Stomach smooth muscle (tissue), 2 donors: ENCODE results near the gene LOC128125822.
"Not testable (repeated sequence)": the region's sequence is repeated elsewhere in the genome, so short reads cannot be mapped to it uniquely, and the experiment has no call there.

Source experiments
- H3K27ac ChIP-seq: one replicate; pipeline ENCODE4 v1.7.0; 2013; ENCODE audit warnings: mild to moderate bottlenecking, low read length, inconsistent platforms
- H3K27me3 ChIP-seq, 2 donors: one replicate each; pipeline ENCODE4 v1.7.0; 2013; ENCODE audit warnings: low read length in 2 of 2; ENCODE audit not compliant: insufficient read depth in 2 of 2, control insufficient read depth in 1 of 2
- H3K36me3 ChIP-seq, 2 donors: one replicate each; pipeline ENCODE4 v1.7.0; 2013; ENCODE audit warnings: low read length in 2 of 2; ENCODE audit not compliant: control insufficient read depth in 2 of 2, insufficient read depth in 2 of 2
- H3K4me1 ChIP-seq: one replicate; pipeline ENCODE4 v1.7.0; 2013; ENCODE audit warnings: low read length; ENCODE audit not compliant: control insufficient read depth, insufficient read depth
- H3K4me3 ChIP-seq, 2 donors: one replicate each; pipeline ENCODE4 v1.7.0; 2013; ENCODE audit warnings: low read length in 2 of 2
- H3K9ac ChIP-seq, 2 donors: one replicate each; pipeline ENCODE4 v1.7.0; 2013; ENCODE audit warnings: low read length in 2 of 2, mild to moderate bottlenecking in 1 of 2
- H3K9me3 ChIP-seq, 2 donors: one replicate each; pipeline ENCODE4 v1.7.0; 2013; ENCODE audit warnings: low read length in 2 of 2; ENCODE audit not compliant: control insufficient read depth in 2 of 2
- donor health status: healthy.
- donor health status: Pancreatic carcinoma.

The LOC128125822 gene

GRCh38 chr6:63572044-63572746 is at the start of gene LOC128125822, which contains the start of gene PTP4A1:
Gene LOC128125822 (plus strand): TSS chr6:63572480.
Gene PTP4A1 (plus strand): TSS chr6:63572480. CDS start chr6:63576881, 4,401 bp downstream.
- Histone ChIP-seq H3K27ac (peak within 1 kb of the TSS; percentile 94), H3K9me3 (no peaks in the 10 kb centered on the region), H3K36me3 (peaks cover 6 to 9% of the 10 kb centered on the region in 2 donors), H3K4me1 (no peaks in the 10 kb centered on the region), H3K4me3 (peak within 1 kb of the TSS; percentile 81 to 96), H3K9ac (peak within 1 kb of the TSS; percentile 91 to 93), H3K27me3 (no peaks in the 10 kb centered on the region)

- not testable (repeated sequence) for H3K9me3 ChIP-seq, H3K9ac ChIP-seq, H3K36me3 ChIP-seq, H3K27ac ChIP-seq, H3K4me3 ChIP-seq, H3K27me3 ChIP-seq, H3K4me1 ChIP-seq
Measured at GRCh38 chr6:63522911-63523287, 49.4 kb upstream of the LOC128125822 start.

DNA sequence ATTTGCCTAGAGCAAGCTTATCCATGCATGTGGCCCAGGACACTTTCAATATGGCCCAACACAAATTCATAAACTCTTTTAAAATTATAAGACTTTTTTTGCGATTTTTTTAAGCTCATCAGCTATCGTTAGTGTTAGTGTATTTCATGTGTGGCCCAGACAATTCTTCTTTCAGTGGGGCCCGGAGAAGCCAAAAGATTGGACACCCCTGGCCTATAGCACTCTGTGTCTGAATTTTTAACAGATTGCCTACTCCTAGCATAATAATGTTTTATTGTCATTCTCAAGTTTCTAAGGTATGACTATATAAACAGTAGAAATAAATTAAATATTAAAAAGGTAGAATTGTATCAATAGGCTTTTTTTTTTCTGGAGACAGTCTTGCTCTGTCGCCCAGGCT is 48.6 kb upstream of the LOC128125822 start:
- Histone ChIP-seq H3K36me3 (no peaks in the 10 kb centered on the region), H3K9me3 (no peaks in the 10 kb centered on the region), H3K4me1 (peaks cover 2% of the 10 kb centered on the region), H3K27me3 (no peaks in the 10 kb centered on the region), H3K9ac (no peak overlapping the region), H3K4me3 (no peak overlapping the region), H3K27ac (no peak overlapping the region)

DNA sequence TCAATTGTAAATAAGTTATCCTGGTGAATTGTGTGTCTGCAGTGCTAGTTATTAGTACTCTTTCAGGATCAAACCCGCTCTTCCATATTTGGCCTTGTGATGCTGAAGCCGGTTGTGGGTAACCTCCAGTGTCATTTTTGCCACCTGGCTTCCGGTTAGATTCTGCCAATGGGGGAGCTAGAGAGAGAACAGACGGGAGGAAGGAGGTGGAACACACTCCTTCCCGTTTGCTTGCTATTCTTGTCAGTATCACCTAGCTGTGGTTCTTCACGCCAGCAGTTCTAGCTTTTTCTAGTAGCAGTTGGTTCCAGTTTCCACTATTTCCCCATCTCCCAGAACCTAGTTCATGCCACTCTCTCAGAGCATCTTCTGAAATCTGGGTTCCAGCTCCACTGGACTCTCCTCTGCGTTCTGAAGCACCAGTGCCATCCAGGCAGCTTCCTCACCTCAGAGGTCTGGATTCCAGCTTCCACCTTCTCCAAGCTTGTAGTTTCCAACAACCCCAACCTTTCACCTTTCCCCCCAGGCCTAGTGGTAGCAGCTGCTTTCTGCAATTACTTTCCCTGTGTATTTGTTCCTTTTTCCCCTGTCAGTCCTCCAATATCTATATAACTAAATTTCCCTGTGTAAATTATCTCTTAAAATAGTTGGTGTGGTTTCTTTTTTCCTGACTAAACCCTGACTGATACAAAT is 46.9 kb upstream of the LOC128125822 start:
- Histone ChIP-seq H3K4me1 (peaks cover 2% of the 10 kb centered on the region), H3K27me3 (no peaks in the 10 kb centered on the region), H3K27ac (no peak overlapping the region), H3K36me3 (no peaks in the 10 kb centered on the region), H3K9ac (no peak overlapping the region), H3K4me3 (no peak overlapping the region), H3K9me3 (no peaks in the 10 kb centered on the region)

GRCh38 chr6:63526931-63527330 is 45.3 kb upstream of the LOC128125822 start:
- H3K9ac ChIP-seq, result no peak overlapping the region
- no peaks in the 10 kb centered on the region for H3K36me3 ChIP-seq
- H3K27ac ChIP-seq, result no peak overlapping the region
- H3K4me3 ChIP-seq, result no peak overlapping the region
- no peaks in the 10 kb centered on the region for H3K27me3 ChIP-seq
- H3K4me1 ChIP-seq, result peaks cover 2% of the 10 kb centered on the region
- H3K9me3 ChIP-seq, result no peaks in the 10 kb centered on the region

- Histone ChIP-seq H3K4me1 (peaks cover 2% of the 10 kb centered on the region), H3K9me3 (no peaks in the 10 kb centered on the region), H3K4me3 (peak overlapping the region in 1 of 2 donors; percentile 13), H3K27ac (no peak overlapping the region), H3K27me3 (no peaks in the 10 kb centered on the region), H3K9ac (peak overlapping the region in 1 of 2 donors; percentile 42), H3K36me3 (no peaks in the 10 kb centered on the region)
Measured at GRCh38 chr6:63527658-63528514, 44.4 kb upstream of the LOC128125822 start.

GRCh38 chr6:63529498-63529897 is 42.8 kb upstream of the LOC128125822 start:
- Histone ChIP-seq H3K4me3 (no peak overlapping the region), H3K4me1 (peaks cover 2% of the 10 kb centered on the region), H3K9ac (peak overlapping the region in 1 of 2 donors; percentile 5), H3K36me3 (no peaks in the 10 kb centered on the region), H3K27me3 (no peaks in the 10 kb centered on the region), H3K9me3 (no peaks in the 10 kb centered on the region), H3K27ac (no peak overlapping the region)

DNA sequence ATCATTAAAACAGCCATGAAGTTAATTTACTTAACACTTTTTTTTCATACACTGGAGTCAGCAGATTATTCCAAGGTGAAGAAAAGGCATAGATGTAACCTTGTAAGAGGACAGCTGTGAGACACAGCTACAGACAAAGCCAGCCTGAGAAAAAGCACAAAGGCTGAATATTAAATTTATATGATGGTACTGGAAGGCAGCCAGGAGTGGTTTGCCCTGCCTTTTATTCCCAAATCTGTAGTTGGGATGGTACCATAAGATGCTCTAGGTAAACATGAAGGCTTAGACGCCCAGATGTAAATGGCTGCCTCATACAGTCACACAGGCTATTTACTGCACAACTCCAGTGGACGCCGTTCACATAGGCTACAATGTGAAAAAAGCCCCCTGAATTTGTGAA is 42.1 kb upstream of the LOC128125822 start:
- no peak overlapping the region for H3K9ac ChIP-seq
- no peak overlapping the region for H3K27ac ChIP-seq
- H3K9me3 ChIP-seq, result no peaks in the 10 kb centered on the region
- H3K4me1 ChIP-seq, result peaks cover 2% of the 10 kb centered on the region
- no peaks in the 10 kb centered on the region for H3K27me3 ChIP-seq
- no peak overlapping the region for H3K4me3 ChIP-seq
- no peaks in the 10 kb centered on the region for H3K36me3 ChIP-seq

GRCh38 chr6:63530991-63531390 is 41.3 kb upstream of the LOC128125822 start:
- no peaks in the 10 kb centered on the region for H3K36me3 ChIP-seq
- no peak overlapping the region for H3K27ac ChIP-seq
- no peaks in the 10 kb centered on the region for H3K9me3 ChIP-seq
- H3K4me3 ChIP-seq, result no peak overlapping the region
- H3K27me3 ChIP-seq, result no peaks in the 10 kb centered on the region
- no peak overlapping the region for H3K9ac ChIP-seq
- peaks cover 2% of the 10 kb centered on the region for H3K4me1 ChIP-seq

GRCh38 chr6:63533026-63533425 is 39.3 kb upstream of the LOC128125822 start:
- Histone ChIP-seq H3K4me1 (peaks cover 2% of the 10 kb centered on the region), H3K9me3 (no peaks in the 10 kb centered on the region)

More at GRCh38 chr6:63533026-63533425, 39.3 kb upstream of the LOC128125822 start:
- no peak overlapping the region for H3K9ac ChIP-seq
- no peak overlapping the region for H3K27ac ChIP-seq
- H3K36me3 ChIP-seq, result no peaks in the 10 kb centered on the region
- no peaks in the 10 kb centered on the region for H3K27me3 ChIP-seq
- no peak overlapping the region for H3K4me3 ChIP-seq
